NCI-H2107 treated with DMSO at 0.1 percent for 48 hours (cell line): Measurements from ENCODE around the gene TVP23A.
"Not testable (repeated sequence)": the region's sequence is repeated elsewhere in the genome, so short reads cannot be mapped to it uniquely, and the experiment has no call there.

Experiments
- DNase-seq: peaks from one replicate; lab custom pipeline; 2025; ENCODE audit not compliant: unreplicated experiment; lab: John Stamatoyannopoulos, UW

TVP23A gene

GRCh38 chr16:10806698-10807097 lies 11.9 kb downstream of the TVP23A start:
- DNase-seq: no peak

DNA sequence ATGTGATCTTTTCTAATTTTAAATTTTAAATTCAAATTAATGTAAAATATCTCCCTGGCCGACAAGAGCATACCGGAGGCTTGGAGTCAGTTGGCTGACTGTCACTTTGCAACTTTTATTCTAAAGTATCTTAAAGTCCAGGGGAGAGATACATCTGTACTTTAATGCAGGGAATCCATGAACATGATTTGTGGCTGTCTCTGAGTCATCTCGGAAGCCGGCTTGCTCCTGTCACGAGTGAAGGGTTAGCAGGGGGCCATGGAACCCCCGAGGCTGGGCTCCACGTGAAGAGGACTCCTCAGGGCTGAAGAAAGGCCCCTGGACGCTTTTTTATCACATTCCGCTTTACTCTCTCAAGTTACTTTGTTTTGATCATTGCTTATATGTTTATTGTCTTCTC lies 13.3 kb downstream of the TVP23A start:
- no peak for DNase-seq

GRCh38 chr16:10799736-10800135 lies 18.9 kb downstream of the TVP23A start:
- no peak for DNase-seq

DNA sequence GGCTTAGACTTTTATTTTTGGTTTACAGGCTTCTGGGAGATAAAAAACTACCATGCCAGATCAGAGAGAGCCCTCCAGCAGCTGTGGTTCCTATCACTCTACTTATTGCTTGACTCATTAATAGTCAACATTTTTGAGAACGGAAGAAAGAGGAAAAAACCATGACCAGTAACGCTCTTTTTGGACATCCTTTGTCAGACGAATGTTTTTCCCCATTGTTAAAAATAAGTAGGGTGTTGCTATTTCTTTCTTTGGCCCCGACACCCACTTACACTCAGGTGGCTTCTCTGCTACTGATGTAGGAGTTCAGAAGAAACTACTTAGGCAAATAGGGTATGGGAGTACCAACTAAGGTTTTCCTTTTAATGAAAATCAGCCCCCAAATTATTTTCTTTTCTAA lies 27.5 kb downstream of the TVP23A start:
- no peak for DNase-seq

DNA sequence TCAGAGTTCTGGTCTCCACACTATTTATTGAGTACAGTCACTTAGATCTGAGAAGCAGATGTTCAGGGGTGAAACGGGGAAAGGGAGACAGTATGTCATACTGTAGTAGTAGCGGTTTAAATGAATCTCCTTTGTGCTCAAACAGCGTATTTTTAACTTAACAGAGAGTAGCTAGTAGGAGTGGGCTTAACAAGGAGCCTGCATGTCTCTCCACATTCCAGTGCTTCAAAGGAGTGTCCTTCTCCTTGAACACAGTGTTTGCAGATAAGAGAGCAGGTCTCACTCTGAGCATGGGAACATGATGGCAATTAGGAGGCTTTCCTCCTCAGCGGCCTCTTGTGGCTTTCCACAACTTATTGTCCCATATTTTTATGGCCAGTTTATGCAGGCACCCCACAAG lies 30.0 kb downstream of the TVP23A start:
- not testable (repeated sequence) for DNase-seq

GRCh38 chr16:10787304-10787703 lies 31.3 kb downstream of the TVP23A start:
- DNase-seq: no peak

- no peak for DNase-seq
Measured at GRCh38 chr16:10782628-10783027, 36.0 kb downstream of the TVP23A start.

GRCh38 chr16:10780628-10781027 lies 38.0 kb downstream of the TVP23A start:
- no peak for DNase-seq

- DNase-seq: not testable (repeated sequence)
Measured at GRCh38 chr16:10779908-10780307, 38.7 kb downstream of the TVP23A start.

DNA sequence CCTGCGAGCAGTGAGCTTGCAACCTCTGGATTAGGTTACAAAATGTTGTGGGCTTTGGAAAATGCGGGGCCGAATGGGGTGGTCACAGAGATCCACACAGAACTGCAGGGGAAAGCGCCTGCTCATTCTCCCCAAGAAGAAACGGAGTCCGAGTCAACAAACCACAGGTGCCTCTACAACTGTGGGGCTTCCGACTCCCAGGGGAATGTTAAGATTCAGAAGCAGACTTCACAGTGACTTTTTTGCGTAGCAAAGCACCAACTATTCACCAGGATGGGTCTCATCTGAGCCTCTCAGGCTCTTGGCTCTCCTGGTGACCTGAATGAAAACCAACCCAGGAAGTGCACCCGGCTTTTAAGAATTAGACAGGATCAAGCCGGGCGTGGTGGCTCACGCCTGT lies 41.2 kb downstream of the TVP23A start:
- no peak for DNase-seq

- not testable (repeated sequence) for DNase-seq
Measured at GRCh38 chr16:10776923-10777322, 41.7 kb downstream of the TVP23A start.

DNA sequence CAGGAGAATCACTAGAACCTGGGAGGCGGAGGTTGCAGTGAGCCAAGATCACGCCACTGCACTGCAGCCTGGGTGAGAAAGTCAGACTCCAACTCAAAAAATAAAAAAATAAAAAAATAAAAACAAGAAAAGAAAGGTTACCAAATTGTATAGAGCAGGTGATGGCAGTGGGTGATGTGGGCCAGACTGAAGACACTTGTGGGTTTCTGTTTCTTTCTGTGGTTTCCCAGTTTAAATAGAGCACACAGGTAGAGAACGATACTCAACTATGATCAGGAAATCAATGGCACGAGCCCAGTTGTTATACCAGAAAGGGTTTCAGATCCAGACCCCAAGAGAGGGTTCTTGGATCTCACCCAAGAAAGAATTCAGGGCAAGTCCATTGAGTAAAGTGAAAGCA lies 42.3 kb downstream of the TVP23A start:
- peak; percentile 58 for DNase-seq

GRCh38 chr16:10770907-10771306 lies 47.7 kb downstream of the TVP23A start:
- no peak for DNase-seq

DNA sequence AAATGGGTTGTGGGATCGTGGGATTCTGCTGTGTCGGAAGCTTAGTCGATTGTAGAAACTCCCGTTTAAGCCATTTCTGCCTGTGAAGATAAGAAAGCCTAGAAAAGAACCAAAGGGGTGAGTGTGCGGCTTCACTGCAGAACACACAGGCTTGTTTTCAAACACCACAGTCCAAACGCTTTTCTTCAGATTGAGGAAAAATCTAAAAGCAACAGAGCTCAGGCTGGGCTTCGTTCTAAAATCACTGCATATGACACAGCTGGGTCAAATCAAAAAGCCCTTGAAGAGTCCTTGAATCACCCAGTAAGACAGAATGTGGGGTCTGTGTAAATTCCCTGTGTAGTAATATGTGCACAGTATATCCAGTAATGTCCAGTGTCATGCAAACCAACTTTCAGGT lies 49.2 kb downstream of the TVP23A start:
- no peak for DNase-seq

DNA sequence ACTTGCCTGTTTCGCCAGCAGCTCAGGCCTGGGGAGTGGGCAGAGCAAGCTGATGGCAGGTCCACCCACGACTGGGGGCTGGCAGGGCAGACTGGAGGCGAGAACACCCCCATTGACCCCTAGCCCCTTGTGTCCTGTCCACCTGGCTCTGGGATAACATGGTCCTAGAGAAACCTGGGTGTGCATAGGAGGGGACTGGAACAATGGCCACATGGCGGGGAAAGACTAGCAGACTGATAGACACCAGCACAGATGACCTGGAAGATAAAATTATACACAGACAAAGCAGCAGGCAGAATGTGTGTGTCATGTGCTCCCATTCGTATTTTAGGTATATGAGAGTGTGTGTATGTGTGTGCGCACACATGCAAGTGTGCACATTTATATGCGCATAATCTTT lies 51.5 kb downstream of the TVP23A start:
- DNase-seq: no peak

DNA sequence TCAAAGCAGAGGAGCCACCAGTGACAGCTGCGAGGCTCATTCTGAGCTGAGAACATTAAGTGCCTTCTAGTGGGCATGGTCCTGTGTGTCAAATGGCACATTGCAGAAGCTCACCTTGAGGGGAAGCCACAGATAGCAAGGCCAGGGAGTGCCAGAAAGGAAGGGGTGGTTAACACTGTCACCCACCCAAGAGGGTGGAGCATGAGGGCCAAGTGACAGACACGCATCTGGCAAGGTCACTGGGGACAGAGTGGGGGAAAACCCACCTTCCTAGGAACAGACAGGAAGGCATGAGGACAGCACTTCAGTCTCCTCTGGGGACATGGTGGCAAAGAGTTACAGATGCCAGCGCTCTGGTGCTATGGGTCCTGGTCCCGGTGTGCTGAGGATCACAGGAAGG lies 52.8 kb downstream of the TVP23A start:
- no peak for DNase-seq

DNA sequence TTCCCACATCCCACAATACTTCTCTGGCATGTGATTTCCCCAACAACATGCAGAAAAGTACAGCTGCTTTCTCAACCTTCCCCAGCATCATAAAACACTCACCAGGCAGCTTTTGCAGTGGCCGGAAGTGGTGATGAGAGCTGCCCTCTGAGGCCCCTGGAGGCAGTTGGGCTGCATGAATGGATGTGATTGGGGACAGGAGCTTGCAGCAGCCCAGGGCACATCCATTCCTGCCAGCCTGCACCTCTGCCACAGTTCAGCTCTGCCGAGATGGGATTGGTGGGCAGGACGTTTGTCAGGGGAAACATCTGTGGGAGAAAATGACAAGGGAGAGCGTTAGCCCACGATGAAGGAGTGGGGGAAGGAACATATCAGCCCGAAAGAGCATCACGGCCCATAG lies 55.1 kb downstream of the TVP23A start:
- DNase-seq: no peak

DNA sequence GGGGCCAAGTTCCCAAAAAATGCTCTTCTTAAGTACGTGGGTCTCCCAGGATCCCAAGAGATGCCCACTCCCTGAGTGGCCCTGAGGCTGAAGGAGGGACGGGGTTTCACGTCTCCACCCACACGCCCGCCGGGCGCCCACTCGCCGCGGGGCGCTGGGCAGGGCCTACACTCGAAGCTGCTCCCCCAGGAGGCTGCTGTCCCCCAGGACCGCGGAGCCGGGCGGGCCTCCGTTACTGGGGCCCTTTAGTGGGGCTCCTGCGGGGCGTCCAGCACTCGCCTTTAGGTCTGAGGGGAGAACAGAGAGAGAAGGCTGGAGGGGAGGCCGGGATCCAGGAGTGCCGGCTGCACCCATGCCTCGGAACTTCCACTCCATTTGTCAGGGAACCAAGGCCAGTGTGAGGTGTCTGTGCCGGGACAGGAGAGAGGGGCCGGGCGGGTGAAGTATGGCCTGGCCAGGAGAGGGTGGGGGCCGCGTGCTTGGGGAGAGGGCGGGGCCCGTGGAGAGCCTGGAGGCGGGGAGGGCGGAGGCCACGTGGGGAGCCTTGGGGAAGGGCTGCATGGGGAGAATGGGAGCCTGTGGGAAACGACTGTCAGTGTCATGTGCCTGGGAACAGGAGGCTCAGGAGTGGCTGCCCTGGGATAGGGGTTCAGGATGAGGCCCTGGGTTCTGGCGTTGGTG lies 56.1 kb downstream of the TVP23A start:
- no peak for DNase-seq

DNA sequence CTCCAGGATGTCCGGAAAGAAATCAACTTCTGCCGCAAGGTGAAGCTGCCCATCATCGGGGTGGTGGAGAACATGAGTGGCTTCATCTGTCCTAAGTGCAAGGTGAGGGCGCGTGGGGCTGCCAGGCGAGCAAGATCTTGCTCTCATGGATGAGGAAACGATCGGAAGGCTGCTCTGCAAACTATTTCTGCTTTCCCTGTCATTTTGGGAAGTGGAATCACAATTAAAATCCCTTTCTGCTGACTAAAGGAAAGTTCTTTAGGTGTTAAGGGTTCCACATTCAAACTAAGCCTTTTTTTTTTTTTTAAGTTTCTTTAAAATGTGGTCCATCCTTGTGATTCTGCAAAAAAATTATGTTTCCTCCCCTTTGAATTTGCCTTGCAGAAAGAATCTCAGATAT lies 57.2 kb downstream of the TVP23A start:
- no peak for DNase-seq

GRCh38 chr16:10760858-10761257 lies 57.7 kb downstream of the TVP23A start:
- no peak for DNase-seq

GRCh38 chr16:10756574-10756973 lies 62.0 kb downstream of the TVP23A start:
- DNase-seq: no peak

DNA sequence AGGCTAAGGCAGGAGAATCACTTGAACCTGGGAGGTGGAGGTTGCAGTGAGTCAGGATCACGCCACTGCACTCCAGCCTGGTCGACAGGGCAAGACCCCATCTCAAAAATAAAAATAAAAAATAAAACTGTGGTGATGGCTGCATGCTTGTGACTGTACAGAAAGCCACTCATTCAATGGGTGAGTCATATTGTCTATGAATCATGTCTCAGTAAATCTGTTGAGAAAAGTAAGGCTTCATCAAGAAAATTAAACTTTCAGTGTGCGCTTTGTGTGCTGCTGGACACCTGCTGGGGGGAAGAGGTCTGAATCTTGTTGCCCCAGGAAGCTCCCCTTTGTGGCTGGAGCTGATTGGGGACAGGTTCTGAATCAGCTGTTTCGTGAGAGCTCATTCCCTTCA lies 63.7 kb downstream of the TVP23A start:
- DNase-seq: no peak

- DNase-seq: no peak
Measured at GRCh38 chr16:10753670-10754069, 64.9 kb downstream of the TVP23A start.
